K562 (cell line): ENCODE results near the gene GLRX2. TPM values are rescaled to one million over a fixed set of nuclear protein-coding genes. Genes with fewer than 3 reads are reported as not detected.

ENCODE experiments used
- DMBX1 ChIP-seq: fragments of 250-450 bp; sonication (Bioruptor Pico); IDR thresholded peaks from 2 replicates; pipeline ENCODE4 v1.8.0; 2022; ENCODE audit warnings: inconsistent platforms, mild to moderate bottlenecking, moderate library complexity, borderline replicate concordance
- E2F6 ChIP-seq, 2 experiments: IDR thresholded peaks; 2 replicates each; pipeline ENCODE4 v1.6.1; 2011; ENCODE audit warnings: borderline replicate concordance in 1 of 2, control low read depth in 1 of 2, low read depth in 1 of 2, low read length in 1 of 2, mild to moderate bottlenecking in 1 of 2, mixed read lengths in 1 of 2, moderate library complexity in 1 of 2; ENCODE audit not compliant: insufficient read depth in 1 of 2, insufficient read length in 1 of 2, poor library complexity in 1 of 2, severe bottlenecking in 1 of 2; ENCODE audit errors: extremely low read depth in 1 of 2
- FOXA1 ChIP-seq: fragments of 450-650 bp; IDR thresholded peaks from 2 replicates; pipeline ENCODE4 v1.6.1; 2016; ENCODE audit warnings: mild to moderate bottlenecking, borderline replicate concordance
- FOXP1 ChIP-seq: sonication (generic); formaldehyde crosslinking; IDR thresholded peaks from 2 replicates; pipeline ENCODE4 v1.8.0; 2022; ENCODE audit warnings: mild to moderate bottlenecking, missing genetic modification reagents
- HDAC3 ChIP-seq: fragments of 450-650 bp; IDR thresholded peaks from 2 replicates; pipeline ENCODE4 v1.6.1; 2018; ENCODE audit warnings: borderline replicate concordance, mild to moderate bottlenecking, moderate library complexity; ENCODE audit not compliant: partially characterized antibody
- HSF4 ChIP-seq: fragments of 250-450 bp; sonication (Bioruptor Pico); IDR thresholded peaks from 2 replicates; pipeline ENCODE4 v2.1.2; 2022; ENCODE audit warnings: mild to moderate bottlenecking, moderate library complexity, borderline replicate concordance
- JUNB ChIP-seq: fragments of 450-650 bp; formaldehyde crosslinking; conservative IDR thresholded peaks from 2 replicates; pipeline ENCODE4 v1.4.0; 2020; ENCODE audit warnings: mild to moderate bottlenecking
- KDM1A ChIP-seq, 2 experiments: fragments of 450-650 bp; IDR thresholded peaks; 2 replicates each; pipeline ENCODE4 v1.6.1; 2016; ENCODE audit warnings: mild to moderate bottlenecking in 2 of 2
- MCM7 ChIP-seq, 2 experiments: fragments of 450-650 bp; IDR thresholded peaks; 2 replicates each; pipeline ENCODE4 v1.6.1; 2016 to 2018
- NFYB ChIP-seq: IDR thresholded peaks from 2 replicates; pipeline ENCODE4 v1.6.1; 2011; ENCODE audit warnings: mild to moderate bottlenecking, moderate library complexity; ENCODE audit not compliant: insufficient read length; ENCODE audit errors: extremely low read depth
- RHOXF2B ChIP-seq: fragments of 250-450 bp; sonication (Bioruptor Pico); conservative IDR thresholded peaks from 2 replicates; pipeline ENCODE4 v1.5.1; 2021
- SAFB ChIP-seq: fragments of 200-400 bp; formaldehyde crosslinking; IDR thresholded peaks from 2 replicates; pipeline ENCODE4 v1.6.1; 2017; ENCODE audit warnings: low read depth, low read length, borderline replicate concordance
- TFAM ChIP-seq: fragments of 250-450 bp; sonication (Bioruptor Pico); conservative IDR thresholded peaks from 2 replicates; pipeline ENCODE4 v1.5.0; 2021; ENCODE audit warnings: mild to moderate bottlenecking, moderate library complexity
- XRCC3 ChIP-seq: fragments of 450-650 bp; IDR thresholded peaks from 2 replicates; pipeline ENCODE4 v1.6.1; 2017; ENCODE audit warnings: mild to moderate bottlenecking, moderate library complexity
- ZBTB34 ChIP-seq: fragments of 250-450 bp; sonication (Bioruptor Pico); IDR thresholded peaks from 2 replicates; pipeline ENCODE4 v1.8.0; 2021; ENCODE audit warnings: mild to moderate bottlenecking, moderate library complexity
- ZNF174 ChIP-seq: fragments of 250-450 bp; sonication (Bioruptor Pico); IDR thresholded peaks from 2 replicates; pipeline ENCODE4 v1.4.0; 2020; ENCODE audit warnings: mild to moderate bottlenecking
- ZNF280A ChIP-seq: fragments of 450-650 bp; IDR thresholded peaks from 2 replicates; pipeline ENCODE4 v1.6.1; 2018; ENCODE audit warnings: mild to moderate bottlenecking, low read depth; ENCODE audit not compliant: partially characterized antibody
- ZNF398 ChIP-seq: fragments of 250-450 bp; sonication (Bioruptor Pico); IDR thresholded peaks from 2 replicates; pipeline ENCODE4 v1.8.0; 2021; ENCODE audit warnings: moderate library complexity, mild to moderate bottlenecking, inconsistent platforms
- ZNF41 ChIP-seq: fragments of 250-450 bp; sonication (Bioruptor Pico); conservative IDR thresholded peaks from 2 replicates; pipeline ENCODE4 v1.4.0; 2020; ENCODE audit warnings: mild to moderate bottlenecking
- polyA plus RNA-seq, 8 experiments: library from polyadenylated mRNA; depleted of rRNA in 4 of 8; stranded (reverse) in 5 of 8; unstranded in 3 of 8; fragments of >200 nt; fragmentation: Nextera tagmentation in 2 of 8; fragmentation: Illumina TruSeq in 1 of 8; extraction: Ambion mirVana in 2 of 8; extraction: Trizol in 1 of 8; gene quantifications; 2 replicates each; pipeline versions ENCODE4 v1.2.1 to v1.2.3, GENCODE V29; 2011 to 2014; ENCODE audit warnings: inconsistent platforms in 1 of 8, missing spikeins in 1 of 8
- total RNA-seq, 7 experiments: library from RNA; depleted of rRNA in 6 of 7; stranded (reverse); fragments of >200 nt in 6 of 7; fragmentation: Illumina TruSeq in 2 of 7; extraction: Trizol in 2 of 7; gene quantifications; 2 replicates each; pipeline versions ENCODE4 v1.2.1 to v1.2.3, GENCODE V29; 2011 to 2021; ENCODE audit warnings: low replicate concordance in 1 of 7

Gene GLRX2
- total and polyA plus RNA-seq, 9 of the 15 experiments (the other 6 are each of a cell fraction or from before 2014, with no cell fraction given): 13.3 to 82.6 (median 55.1) TPM

- TF ChIP-seq ZNF280A: no peak
- TF ChIP-seq ZNF174 (CRISPR knock-in tag): no peak
- TF ChIP-seq KDM1A (IDR thresholded peaks at IDR 0.05): peak in 1 of 2 experiments; percentile 45; a peak in 1 of 4 replicates
- TF ChIP-seq XRCC3: no peak
- no peak for TF ChIP-seq MCM7 (IDR thresholded peaks at IDR 0.05)
- no peak for TF ChIP-seq HDAC3
- TF ChIP-seq SAFB: peak; percentile 75
- no peak for TF ChIP-seq ZNF41 (CRISPR knock-in tag)
- TF ChIP-seq ZNF398 (CRISPR knock-in tag): no peak
- no peak for TF ChIP-seq JUNB (CRISPR knock-in tag)
- no peak for TF ChIP-seq FOXP1
- TF ChIP-seq DMBX1: peak; percentile 80; the same call in 1 of the 2 replicates
- TF ChIP-seq HSF4 (CRISPR knock-in tag): no peak
- TF ChIP-seq NFYB: no peak
- no peak for TF ChIP-seq FOXA1
- TF ChIP-seq ZBTB34 (CRISPR knock-in tag): no peak
- TF ChIP-seq E2F6 (IDR thresholded peaks at IDR 0.05; ENCODE audit: borderline replicate concordance in 1 of 2, extremely low read depth in 1 of 2, insufficient read depth in 1 of 2, insufficient read length in 1 of 2, low read depth in 1 of 2, low read length in 1 of 2, poor library complexity in 1 of 2, severe bottlenecking in 1 of 2): peak; percentile 76 to 79
- TF ChIP-seq RHOXF2B (CRISPR knock-in tag): no peak
- TF ChIP-seq TFAM (CRISPR knock-in tag): no peak
Observed at GRCh38 chr1:193121616-193122593, 16.7 kb upstream of the GLRX2 start, which contains the start of gene CDC73 (continued).
